Kidney epithelial cell (primary cell): Measurements from ENCODE around the gene CCDC154. TPM values are rescaled to one million over a fixed set of nuclear protein-coding genes. Genes with fewer than 3 reads are reported as not detected.

Experiments
- DNase-seq: peaks from one replicate; pipeline ENCODE4 v3.0.0-alpha.2; 2010; ENCODE audit warnings: low read depth
- H3K27me3 ChIP-seq: 2 replicates; pipeline ENCODE4 v1.6.0; 2011; ENCODE audit warnings: low read length; ENCODE audit not compliant: control insufficient read depth, insufficient read depth
- H3K36me3 ChIP-seq: 2 replicates; pipeline ENCODE4 v1.5.1; 2011; ENCODE audit warnings: low read length; ENCODE audit not compliant: control insufficient read depth, insufficient read depth
- H3K4me3 ChIP-seq: 2 replicates; pipeline ENCODE4 v1.5.1; 2011; ENCODE audit warnings: low read depth, mild to moderate bottlenecking, control low read depth, low read length
- CTCF ChIP-seq: IDR thresholded peaks from 2 replicates; pipeline ENCODE4 v1.5.1; 2011; ENCODE audit warnings: mild to moderate bottlenecking, moderate library complexity, low read length, control low read depth, inconsistent platforms; ENCODE audit not compliant: insufficient read depth, poor library complexity, severe bottlenecking
- total RNA-seq: library from RNA; depleted of rRNA; stranded (reverse); fragments of >200 nt; gene quantifications from 2 replicates; pipeline ENCODE4 v1.2.3, GENCODE V29; 2015

The CCDC154 gene
- total RNA-seq, 1 donor from 2014 or later = 0.08 TPM

GRCh38 chr16:1435921-1436697 lies 8.2 kb downstream of the CCDC154 start:
- no peak for DNase-seq
- peaks cover 31% of the 10 kb centered on the region for H3K27me3 ChIP-seq
- no peaks in the 10 kb centered on the region for H3K36me3 ChIP-seq
- no peak overlapping the region for H3K4me3 ChIP-seq
- TF ChIP-seq CTCF = no peak

GRCh38 chr16:1434644-1435592 lies 9.4 kb downstream of the CCDC154 start:
- no peak for DNase-seq
- TF ChIP-seq CTCF = no peak
- no peak overlapping the region for H3K4me3 ChIP-seq
- no peaks in the 10 kb centered on the region for H3K36me3 ChIP-seq
- peaks cover 36% of the 10 kb centered on the region for H3K27me3 ChIP-seq

- H3K36me3 ChIP-seq = no peaks in the 10 kb centered on the region
- H3K27me3 ChIP-seq = peaks cover 36% of the 10 kb centered on the region
- no peak for DNase-seq
- H3K4me3 ChIP-seq = no peak overlapping the region
- no peak for TF ChIP-seq CTCF
Observed at GRCh38 chr16:1433756-1434155, 10.6 kb downstream of the CCDC154 start.

- no peak overlapping the region for H3K4me3 ChIP-seq
- H3K36me3 ChIP-seq = no peaks in the 10 kb centered on the region
- no peak for DNase-seq
- peaks cover 36% of the 10 kb centered on the region for H3K27me3 ChIP-seq
- no peak for TF ChIP-seq CTCF
Observed at GRCh38 chr16:1433263-1433560, 11.1 kb downstream of the CCDC154 start.

GRCh38 chr16:1432388-1433262 lies 11.7 kb downstream of the CCDC154 start:
- Histone ChIP-seq H3K4me3 (no peak overlapping the region), H3K36me3 (no peaks in the 10 kb centered on the region), H3K27me3 (peaks cover 34% of the 10 kb centered on the region)
- no peak for DNase-seq
- TF ChIP-seq CTCF = no peak
